ENCODE results near the gene NRG3. TPM values are rescaled to one million over a fixed set of nuclear protein-coding genes. Genes with fewer than 3 reads are reported as not detected.

The NRG3 gene
- total RNA-seq, 6 experiments from 2014 or later = 0.34 to 0.99 (median 0.75) TPM

- Histone ChIP-seq H3K9me3 (no peaks in the 10 kb centered on the region), H3K4me1 (no peaks in the 10 kb centered on the region), H3K27me3 (no peaks in the 10 kb centered on the region), H3K27ac (no peak overlapping the region), H3K36me3 (no peaks in the 10 kb centered on the region), H3K4me3 (no peak overlapping the region)
- DNase-seq = no peak
- intact Hi-C loops (cut with DNase I) = no loop called here
- no peak for TF ChIP-seq POLR2A (IDR thresholded peaks at IDR 0.05)
- TF ChIP-seq, protein P1, sequence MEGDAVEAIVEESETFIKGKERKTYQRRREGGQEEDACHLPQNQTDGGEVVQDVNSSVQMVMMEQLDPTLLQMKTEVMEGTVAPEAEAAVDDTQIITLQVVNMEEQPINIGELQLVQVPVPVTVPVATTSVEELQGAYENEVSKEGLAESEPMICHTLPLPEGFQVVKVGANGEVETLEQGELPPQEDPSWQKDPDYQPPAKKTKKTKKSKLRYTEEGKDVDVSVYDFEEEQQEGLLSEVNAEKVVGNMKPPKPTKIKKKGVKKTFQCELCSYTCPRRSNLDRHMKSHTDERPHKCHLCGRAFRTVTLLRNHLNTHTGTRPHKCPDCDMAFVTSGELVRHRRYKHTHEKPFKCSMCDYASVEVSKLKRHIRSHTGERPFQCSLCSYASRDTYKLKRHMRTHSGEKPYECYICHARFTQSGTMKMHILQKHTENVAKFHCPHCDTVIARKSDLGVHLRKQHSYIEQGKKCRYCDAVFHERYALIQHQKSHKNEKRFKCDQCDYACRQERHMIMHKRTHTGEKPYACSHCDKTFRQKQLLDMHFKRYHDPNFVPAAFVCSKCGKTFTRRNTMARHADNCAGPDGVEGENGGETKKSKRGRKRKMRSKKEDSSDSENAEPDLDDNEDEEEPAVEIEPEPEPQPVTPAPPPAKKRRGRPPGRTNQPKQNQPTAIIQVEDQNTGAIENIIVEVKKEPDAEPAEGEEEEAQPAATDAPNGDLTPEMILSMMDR (IDR thresholded peaks at IDR 0.05) = no peak
- ATAC-seq = no peak
Observed at GRCh38 chr10:82625512-82626189, 750.7 kb downstream of the NRG3 start.

DNA sequence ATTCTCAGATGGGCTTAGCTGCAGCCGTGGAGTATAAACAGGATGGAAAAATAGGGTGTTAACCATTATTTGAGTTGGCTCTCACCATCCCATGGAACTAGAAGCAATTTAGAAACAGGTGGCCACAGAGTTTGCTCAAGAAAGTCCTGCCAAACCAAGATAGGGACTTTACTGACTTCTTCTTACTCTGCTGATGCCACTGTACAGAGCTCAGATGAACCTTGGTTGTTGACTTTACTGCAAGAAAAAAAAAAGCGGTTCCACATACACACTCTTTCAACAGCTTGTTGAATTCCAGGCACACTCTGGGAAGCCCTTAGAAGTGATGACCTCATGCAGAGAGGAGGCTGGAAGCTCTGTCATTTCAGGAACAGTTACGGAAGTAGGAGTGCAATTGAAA is 753.4 kb downstream of the NRG3 start:
- TF ChIP-seq, protein P1 (IDR thresholded peaks at IDR 0.05) = no peak
- no peak for TF ChIP-seq POLR2A (IDR thresholded peaks at IDR 0.05)
- no peaks in the 10 kb centered on the region for H3K9me3 ChIP-seq

DNA sequence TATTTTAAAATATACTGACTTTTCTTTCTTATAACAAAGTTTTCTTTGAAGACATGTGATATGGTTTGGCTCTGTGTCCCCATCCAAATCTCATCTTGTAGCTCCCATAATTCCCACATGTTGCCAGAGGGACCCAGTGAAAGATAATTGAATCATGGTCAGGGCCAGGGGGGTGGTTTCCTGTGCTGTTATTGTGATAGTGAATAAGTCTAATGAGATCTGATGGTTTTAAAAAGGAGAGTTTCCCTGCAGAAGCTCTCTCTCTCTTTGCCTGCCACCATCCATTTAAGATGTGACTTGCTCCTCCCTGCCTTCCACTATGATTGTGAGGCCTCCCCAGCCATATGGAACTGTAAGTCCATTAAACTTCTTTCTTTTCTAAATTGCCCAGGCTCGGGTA is 768.1 kb downstream of the NRG3 start:
- intact Hi-C loops (cut with DNase I) = no loop called here
- Histone ChIP-seq H3K9me3 (no peaks in the 10 kb centered on the region), H3K27ac (no peak overlapping the region), H3K4me1 (no peaks in the 10 kb centered on the region), H3K4me3 (no peak overlapping the region), H3K27me3 (no peaks in the 10 kb centered on the region), H3K36me3 (no peaks in the 10 kb centered on the region)
- DNase-seq = no peak
- WGBS (ENCODE audit: insufficient coverage, low coverage, low lambda C conversion rate, missing lambda C conversion rate) = 36% methylated on average over 1 of the region's 1 CpG
- no peak for ATAC-seq
- TF ChIP-seq, protein P1 (IDR thresholded peaks at IDR 0.05) = no peak
- TF ChIP-seq POLR2A (IDR thresholded peaks at IDR 0.05) = no peak

More for the DNA sequence above, 753.4 kb downstream of the NRG3 start:
- DNase-seq (no peak), ATAC-seq (peak in 1 of 4 donors; percentile 89)
- no peaks in the 10 kb centered on the region for H3K4me1 ChIP-seq
- WGBS (ENCODE audit: insufficient coverage, low coverage, low lambda C conversion rate, missing lambda C conversion rate) = 27% methylated on average over 3 of the region's 3 CpGs
- H3K36me3 ChIP-seq = no peaks in the 10 kb centered on the region
- no peak overlapping the region for H3K4me3 ChIP-seq
- H3K27me3 ChIP-seq = no peaks in the 10 kb centered on the region
- intact Hi-C loops (cut with DNase I) = no loop called here
- no peak overlapping the region for H3K27ac ChIP-seq

DNA sequence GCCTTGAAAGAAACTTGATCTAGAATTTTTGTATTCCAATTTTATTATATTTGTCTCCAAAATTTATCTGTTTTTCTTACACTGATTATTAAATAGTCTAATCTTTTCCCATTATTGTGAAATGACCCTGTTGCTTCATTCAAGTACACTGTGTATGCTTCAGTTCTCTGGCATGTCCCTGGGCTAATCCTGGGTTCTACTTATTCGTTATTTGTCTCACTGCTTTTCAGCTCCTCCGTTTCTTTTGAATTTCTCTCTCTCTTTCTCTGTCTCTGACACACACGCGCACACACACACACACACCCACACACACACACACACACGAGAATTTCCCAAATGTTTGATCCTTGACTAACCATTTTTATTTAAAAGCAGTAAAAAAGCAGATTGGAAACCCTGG is 768.6 kb downstream of the NRG3 start:
- Histone ChIP-seq H3K9me3 (no peaks in the 10 kb centered on the region), H3K4me1 (no peaks in the 10 kb centered on the region), H3K27ac (no peak overlapping the region), H3K4me3 (no peak overlapping the region), H3K36me3 (no peaks in the 10 kb centered on the region), H3K27me3 (no peaks in the 10 kb centered on the region)
- intact Hi-C loops (cut with DNase I) = no loop called here
- DNase-seq (no peak), ATAC-seq (peak in 1 of 4 donors; percentile 69)
- WGBS (ENCODE audit: insufficient coverage, low coverage, low lambda C conversion rate, missing lambda C conversion rate) = 51% methylated on average over 4 of the region's 5 CpGs
- no peak for TF ChIP-seq POLR2A (IDR thresholded peaks at IDR 0.05)

DNA sequence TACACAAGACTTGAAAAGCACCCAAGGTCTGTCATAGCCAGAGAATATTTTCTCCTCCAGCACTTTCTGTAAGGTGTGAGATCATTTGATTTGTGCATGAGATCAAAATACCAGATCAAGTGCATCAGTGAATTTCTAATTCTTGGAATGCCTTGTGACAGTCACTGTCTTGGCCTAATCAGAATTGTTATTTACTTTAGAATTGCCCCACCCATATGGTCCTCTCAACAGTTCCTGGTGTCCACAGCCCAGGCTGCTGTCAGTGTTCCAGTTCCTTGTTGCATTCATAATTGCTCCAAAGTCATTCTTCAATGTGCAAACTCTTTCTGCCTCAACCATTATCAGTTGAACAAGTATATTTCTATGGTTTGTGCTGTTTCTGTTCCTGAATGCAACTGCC is 770.2 kb downstream of the NRG3 start:
- no peaks in the 10 kb centered on the region for H3K4me1 ChIP-seq
- DNase-seq (no peak), ATAC-seq (no peak)
- H3K27ac ChIP-seq = no peak overlapping the region
- H3K9me3 ChIP-seq = no peaks in the 10 kb centered on the region
- no peaks in the 10 kb centered on the region for H3K27me3 ChIP-seq
- H3K36me3 ChIP-seq = no peaks in the 10 kb centered on the region
- TF ChIP-seq, protein P1 (IDR thresholded peaks at IDR 0.05) = no peak
- intact Hi-C loops (cut with DNase I) = no loop called here
- no peak overlapping the region for H3K4me3 ChIP-seq
